SK-N-MC (cell line): ENCODE data around the gene POU2F3.

Source experiments
- FOXP2 ChIP-seq: optimal IDR thresholded peaks from 2 replicates; pipeline ENCODE3; 2011; ENCODE audit warnings: mild to moderate bottlenecking, moderate library complexity; ENCODE audit not compliant: insufficient read depth; ENCODE audit errors: extremely low read length, control extremely low read depth
- POLR2AphosphoS5 ChIP-seq: IDR thresholded peaks from 2 replicates; pipeline ENCODE4 v1.6.1; 2012; ENCODE audit warnings: mild to moderate bottlenecking, low read depth, low read length, borderline replicate concordance

GRCh38 chr11:120200677-120201076 lies 39.3 kb upstream of the POU2F3 start:
- TF ChIP-seq POLR2AphosphoS5 (no peak), FOXP2 (no peak)
